GM12878 (cell line): ENCODE measurements around the gene OR6Y1. TPM values are rescaled to one million over a fixed set of nuclear protein-coding genes. Genes with fewer than 3 reads are reported as not detected.

ENCODE experiments used
- ATAC-seq: fragments of 200-7000 bp; cut with Tn5 transposase; 3 replicates; pipeline ENCODE4 v1.9.1; 2020; ENCODE audit warnings: mild to moderate bottlenecking, moderate library complexity
- BruUV-seq: library from RNA; stranded (reverse); fragments of 400-500 nt; replicated peaks from 2 replicates; lab custom pipeline; 2021; lab: Mats Ljungman, UMichigan
- CTCF ChIA-PET: fragments of 300-600 bp; sonication (Branson Sonifier 250); formaldehyde crosslinking; extraction: SDS; loops from one replicate; lab custom pipeline; 2021; ENCODE audit warnings: inconsistent platforms; lab: Yijun Ruan, JAX
- POLR2A ChIA-PET: fragments of 350-600 bp; formaldehyde crosslinking; extraction: SDS; loops from one replicate; lab custom pipeline; 2021; ENCODE audit warnings: inconsistent platforms; lab: Charles Lee
- RAD21 ChIA-PET: fragments of 300-600 bp; sonication (Branson Sonifier 250); formaldehyde crosslinking; loops from one replicate; lab custom pipeline; 2023; ENCODE audit warnings: antibody characterized with exemption; ENCODE audit not compliant: unreplicated experiment; lab: Charles Lee
- SMC1A ChIA-PET: fragments of 300-600 bp; sonication (Branson Sonifier 250); formaldehyde crosslinking; loops from one replicate; lab custom pipeline; 2023; ENCODE audit not compliant: unreplicated experiment, uncharacterized antibody; lab: Charles Lee
- DNase-seq: peaks from one replicate; pipeline ENCODE4 v3.0.0-alpha.2; 2011; ENCODE audit warnings: low read depth, low spot score
- FAIRE-seq: peaks from 3 replicates; lab custom pipeline; 2011; peaks lifted over from hg19 to GRCh38; lab: Jason Lieb, UNC
- H2AFZ ChIP-seq: 2 replicates; pipeline ENCODE4 v1.6.0; 2011; ENCODE audit warnings: low read depth, low read length, control low read depth; ENCODE audit not compliant: control insufficient read depth
- H3K27ac ChIP-seq: 2 replicates; pipeline ENCODE4 v1.5.1; 2011; ENCODE audit warnings: control low read depth; ENCODE audit not compliant: control insufficient read depth, insufficient read depth
- H3K27me3 ChIP-seq, 2 experiments: replicated peaks in 1 of 2; 2 replicates each; pipeline versions ENCODE4 v1.6.0 to v1.6.1; 2011; ENCODE audit warnings: low read length in 1 of 2; ENCODE audit not compliant: control insufficient read depth in 2 of 2, insufficient read depth in 2 of 2
- H3K36me3 ChIP-seq, 2 experiments: 2 replicates each; pipeline ENCODE4 v1.5.1; 2011; ENCODE audit warnings: low read length in 1 of 2; ENCODE audit not compliant: control insufficient read depth in 2 of 2, insufficient read depth in 2 of 2
- H3K4me1 ChIP-seq: 2 replicates; pipeline ENCODE4 v1.6.1; 2011; ENCODE audit warnings: mild to moderate bottlenecking, low read length, moderate library complexity, mixed read lengths; ENCODE audit not compliant: control insufficient read depth, insufficient read depth
- H3K4me2 ChIP-seq: 2 replicates; pipeline ENCODE4 v1.6.0; 2011; ENCODE audit warnings: control low read depth; ENCODE audit not compliant: control insufficient read depth, insufficient read depth
- H3K4me3 ChIP-seq: fragments of 200-600 bp; sonication (generic); 2 replicates; pipeline ENCODE4 v1.5.1; 2016
- H3K79me2 ChIP-seq: 2 replicates; pipeline ENCODE4 v1.6.0; 2011; ENCODE audit warnings: low read length; ENCODE audit not compliant: control insufficient read depth, insufficient read depth
- H3K9ac ChIP-seq: 2 replicates; pipeline ENCODE4 v1.8.0; 2011; ENCODE audit warnings: low read length, control low read depth, mixed read lengths; ENCODE audit not compliant: control insufficient read depth, insufficient read depth
- H3K9me3 ChIP-seq: replicated peaks from 3 replicates; pipeline ENCODE4 v1.5.1; 2011; ENCODE audit warnings: mild to moderate bottlenecking, low read length; ENCODE audit not compliant: control insufficient read depth, insufficient read depth
- H4K20me1 ChIP-seq: 2 replicates; pipeline ENCODE4 v1.6.0; 2011; ENCODE audit not compliant: control insufficient read depth, insufficient read depth
- ATF3 ChIP-seq: IDR thresholded peaks from 2 replicates; pipeline ENCODE4 v1.6.1; 2011; ENCODE audit warnings: low read depth, mild to moderate bottlenecking, low read length, moderate library complexity, borderline replicate concordance; ENCODE audit errors: extremely low read depth
- CBFB ChIP-seq: IDR thresholded peaks from 2 replicates; pipeline ENCODE4 v1.6.1; 2016; ENCODE audit warnings: antibody characterized with exemption, low read depth
- E2F8 ChIP-seq: fragments of 450-650 bp; IDR thresholded peaks from 2 replicates; pipeline ENCODE4 v1.6.1; 2018; ENCODE audit warnings: mild to moderate bottlenecking, low read depth, moderate library complexity; ENCODE audit not compliant: partially characterized antibody
- ESRRA ChIP-seq: IDR thresholded peaks from 2 replicates; pipeline ENCODE4 v1.6.1; 2012; ENCODE audit warnings: mild to moderate bottlenecking, low read length, improper control_type of control experiment
- IKZF2 ChIP-seq, 2 experiments: fragments of 450-650 bp; IDR thresholded peaks; 2 replicates each; pipeline ENCODE4 v1.6.1; 2017; ENCODE audit warnings: mild to moderate bottlenecking in 2 of 2, moderate library complexity in 2 of 2
- JUND ChIP-seq: IDR thresholded peaks from 2 replicates; pipeline ENCODE4 v1.6.1; 2012; ENCODE audit warnings: low read depth, mild to moderate bottlenecking, low read length, improper control_type of control experiment, moderate library complexity
- MAX ChIP-seq: IDR thresholded peaks from 2 replicates; pipeline ENCODE4 v1.6.1; 2012; ENCODE audit warnings: low read depth, low read length, improper control_type of control experiment
- NFYB ChIP-seq: IDR thresholded peaks from 2 replicates; pipeline ENCODE4 v1.6.1; 2011; ENCODE audit warnings: low read depth, mild to moderate bottlenecking, low read length, improper control_type of control experiment, moderate library complexity; ENCODE audit not compliant: insufficient read depth
- NR2C1 ChIP-seq: fragments of 450-650 bp; IDR thresholded peaks from 2 replicates; pipeline ENCODE4 v1.6.1; 2017; ENCODE audit warnings: antibody characterized with exemption, mild to moderate bottlenecking, moderate library complexity
- NR2F1 ChIP-seq: fragments of 450-650 bp; conservative IDR thresholded peaks from 2 replicates; pipeline ENCODE4 v1.6.1; 2017; ENCODE audit warnings: mild to moderate bottlenecking
- SMAD1 ChIP-seq: fragments of 450-650 bp; IDR thresholded peaks from 2 replicates; pipeline ENCODE4 v1.6.1; 2018; ENCODE audit warnings: mild to moderate bottlenecking, low read depth; ENCODE audit not compliant: partially characterized antibody
- SPI1 ChIP-seq: IDR thresholded peaks from 2 replicates; pipeline ENCODE4 v1.6.1; 2011; ENCODE audit warnings: low read depth, mild to moderate bottlenecking, low read length, moderate library complexity, borderline replicate concordance; ENCODE audit not compliant: insufficient read depth
- WGBS: methylation state at CpG from one replicate; pipeline ENCODE4 v1.1.6; 2016; ENCODE audit warnings: low lambda C conversion rate; ENCODE audit not compliant: insufficient replicate concordance, insufficient coverage; ENCODE audit errors: missing lambda C conversion rate; 5-methylcytosine and 5-hydroxymethylcytosine counted together
- in situ Hi-C: fragments of 300-500 bp; cut with MboI; formaldehyde crosslinking; loops from 9 replicates; pipeline ENCODE4 v1.14.3; 2018; ENCODE audit warnings: mixed read lengths
- intact Hi-C: fragments of 100-400 bp; cut with micrococcal nuclease; formaldehyde crosslinking; loops from one replicate; pipeline ENCODE4 v1.14.2; 2022; ENCODE audit not compliant: unreplicated experiment
- polyA plus RNA-seq, 11 experiments: library from polyadenylated mRNA; depleted of rRNA in 4 of 11; unstranded in 6 of 11; stranded (reverse) in 5 of 11; fragments of >200 nt; fragmentation: Nextera tagmentation in 4 of 11; fragmentation: Illumina TruSeq in 1 of 11; extraction: Ambion mirVana in 4 of 11; extraction: Trizol in 1 of 11; gene quantifications; 1 replicate in 1 of 11; 2 replicates in 10 of 11; pipeline versions ENCODE4 v1.2.1 to v1.2.3, GENCODE V29; 2011 to 2016; ENCODE audit warnings: inconsistent platforms in 2 of 11, missing spikeins in 2 of 11, low read depth in 1 of 11
- total RNA-seq, 4 experiments: library from RNA; depleted of rRNA in 3 of 4; stranded (reverse); fragments of >200 nt in 3 of 4; fragmentation: Illumina TruSeq in 1 of 4; extraction: Trizol in 1 of 4; gene quantifications; 2 replicates each; pipeline versions ENCODE4 v1.2.1 to v1.2.3, GENCODE V29; 2013 to 2021
- TF ChIP-seq, protein P1 (sequence below): fragments of 450-650 bp; IDR thresholded peaks from 2 replicates; pipeline ENCODE4 v1.6.1; 2014; ENCODE audit warnings: mild to moderate bottlenecking
- TF ChIP-seq, protein P2 (sequence below): fragments of 450-650 bp; IDR thresholded peaks from 2 replicates; pipeline ENCODE4 v1.6.1; 2016; ENCODE audit warnings: mild to moderate bottlenecking

Gene OR6Y1
- total and polyA plus RNA-seq, 10 of the 15 experiments (the other 5 are each of a cell fraction or from before 2014, with no cell fraction given) = not detected

DNA sequence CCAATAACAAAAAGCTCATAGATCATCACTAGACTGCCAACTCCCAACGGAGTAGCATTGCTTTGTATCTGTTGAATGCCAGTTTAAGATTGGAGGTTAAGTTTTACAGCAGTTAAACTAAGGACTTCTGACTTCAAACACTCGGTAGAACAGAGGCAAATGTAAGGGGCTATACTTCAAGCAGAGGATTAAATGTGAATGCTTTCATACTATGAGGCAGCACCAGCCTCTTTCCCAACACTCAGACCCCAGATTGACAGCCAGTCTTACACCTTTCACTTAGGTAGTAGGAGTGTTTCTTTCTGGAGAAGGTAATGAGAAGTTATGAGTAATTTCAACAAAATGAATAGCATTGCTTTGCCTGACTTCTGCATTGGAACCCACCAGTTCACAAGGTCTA lies 59.4 kb downstream of the OR6Y1 start:
- ChIA-PET SMC1A (interaction anchor here (1.4 to 4.2 kb wide), 2 partner anchors 247 to 291 kb away, joined by 3 to 54 read pairs; no protein-coding TSS in a partner anchor), RAD21 (interaction anchor here (0.5 to 3.1 kb wide), 2 partner anchors 291 to 293 kb away, joined by 3 to 26 read pairs; no protein-coding TSS in a partner anchor), CTCF (interaction anchor here (0.6 to 7.7 kb wide), 5 partner anchors 11 to 370 kb away, joined by 3 to 64 read pairs (median 5); no protein-coding TSS in a partner anchor), POLR2A (no interaction called here)
- no peak overlapping the region for H3K4me3 ChIP-seq
- DNase-seq = no peak
- no peak for FAIRE-seq
- ATAC-seq = no peak
- in situ Hi-C loops = no loop called here
- H4K20me1 ChIP-seq = no peaks in the 10 kb centered on the region
- no peaks in the 10 kb centered on the region for H3K9me3 ChIP-seq
- 2% methylated on average over 2 of the region's 2 CpGs for WGBS
- H3K36me3 ChIP-seq = no peaks in the 10 kb centered on the region
- TF ChIP-seq E2F8 = no peak
- TF ChIP-seq CBFB = no peak
- TF ChIP-seq ESRRA = no peak
- no peak for TF ChIP-seq NFYB
- no peak for TF ChIP-seq ATF3
- TF ChIP-seq NR2F1 = no peak
- no peak for TF ChIP-seq JUND
- no peak for TF ChIP-seq MAX
- no peak for TF ChIP-seq IKZF2 (IDR thresholded peaks at IDR 0.05)
- TF ChIP-seq, protein P1, sequence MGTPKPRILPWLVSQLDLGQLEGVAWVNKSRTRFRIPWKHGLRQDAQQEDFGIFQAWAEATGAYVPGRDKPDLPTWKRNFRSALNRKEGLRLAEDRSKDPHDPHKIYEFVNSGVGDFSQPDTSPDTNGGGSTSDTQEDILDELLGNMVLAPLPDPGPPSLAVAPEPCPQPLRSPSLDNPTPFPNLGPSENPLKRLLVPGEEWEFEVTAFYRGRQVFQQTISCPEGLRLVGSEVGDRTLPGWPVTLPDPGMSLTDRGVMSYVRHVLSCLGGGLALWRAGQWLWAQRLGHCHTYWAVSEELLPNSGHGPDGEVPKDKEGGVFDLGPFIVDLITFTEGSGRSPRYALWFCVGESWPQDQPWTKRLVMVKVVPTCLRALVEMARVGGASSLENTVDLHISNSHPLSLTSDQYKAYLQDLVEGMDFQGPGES = no peak
- TF ChIP-seq SMAD1 = no peak
- TF ChIP-seq SPI1 = no peak
- no peak for TF ChIP-seq NR2C1
- TF ChIP-seq, protein P2, sequence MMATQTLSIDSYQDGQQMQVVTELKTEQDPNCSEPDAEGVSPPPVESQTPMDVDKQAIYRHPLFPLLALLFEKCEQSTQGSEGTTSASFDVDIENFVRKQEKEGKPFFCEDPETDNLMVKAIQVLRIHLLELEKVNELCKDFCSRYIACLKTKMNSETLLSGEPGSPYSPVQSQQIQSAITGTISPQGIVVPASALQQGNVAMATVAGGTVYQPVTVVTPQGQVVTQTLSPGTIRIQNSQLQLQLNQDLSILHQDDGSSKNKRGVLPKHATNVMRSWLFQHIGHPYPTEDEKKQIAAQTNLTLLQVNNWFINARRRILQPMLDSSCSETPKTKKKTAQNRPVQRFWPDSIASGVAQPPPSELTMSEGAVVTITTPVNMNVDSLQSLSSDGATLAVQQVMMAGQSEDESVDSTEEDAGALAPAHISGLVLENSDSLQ = no peak
- no peak overlapping the region for H2AFZ ChIP-seq
- no TSS peak for BruUV-seq
- 0 out of 4 replicates have a peak, but pooled peaks cover 0 to 3% of the 10 kb centered on the region in 2 experiments for H3K27me3 ChIP-seq
- H3K4me1 ChIP-seq = no peaks in the 10 kb centered on the region
- H3K79me2 ChIP-seq = no peaks in the 10 kb centered on the region
- H3K9ac ChIP-seq = no peak overlapping the region
- H3K27ac ChIP-seq = no peak overlapping the region
- intact Hi-C loops = no loop called here
- no peak overlapping the region for H3K4me2 ChIP-seq
